Activated CD8-positive, alpha-beta memory T cell treated with anti-CD3 and anti-CD28 coated beads, Interleukin-2, amount 50 U/mL, for 4 hours (primary cell): Measurements from ENCODE around the gene LCP1.

Experiments used
- DNase-seq: peaks from one replicate; pipeline ENCODE4 v3.0.0-alpha.2; 2020

Gene LCP1

GRCh38 chr13:46158222-46158621, 23.8 kb downstream of the LCP1 start:
- no peak for DNase-seq

GRCh38 chr13:46154136-46154801, 27.7 kb downstream of the LCP1 start:
- DNase-seq, result no peak

- DNase-seq, result no peak
Observed at GRCh38 chr13:46152627-46153328, 29.2 kb downstream of the LCP1 start.

- no peak for DNase-seq
Observed at GRCh38 chr13:46150134-46150693, 31.8 kb downstream of the LCP1 start.

GRCh38 chr13:46149272-46150133, 32.5 kb downstream of the LCP1 start:
- peak; percentile 36 for DNase-seq

GRCh38 chr13:46146898-46147297, 35.1 kb downstream of the LCP1 start:
- no peak for DNase-seq

- no peak for DNase-seq
Observed at GRCh38 chr13:46145950-46146349, 36.0 kb downstream of the LCP1 start.

GRCh38 chr13:46145135-46145534, 36.8 kb downstream of the LCP1 start:
- no peak for DNase-seq

GRCh38 chr13:46143184-46143701, 38.7 kb downstream of the LCP1 start:
- no peak for DNase-seq

GRCh38 chr13:46142776-46143175, 39.2 kb downstream of the LCP1 start:
- DNase-seq, result no peak

GRCh38 chr13:46140044-46140443, 41.9 kb downstream of the LCP1 start:
- no peak for DNase-seq

GRCh38 chr13:46137627-46138317, 44.2 kb downstream of the LCP1 start:
- no peak for DNase-seq

GRCh38 chr13:46136688-46137087, 45.3 kb downstream of the LCP1 start:
- no peak for DNase-seq

GRCh38 chr13:46134961-46135522, 46.9 kb downstream of the LCP1 start:
- no peak for DNase-seq

- DNase-seq, result no peak
Observed at GRCh38 chr13:46134494-46134893, 47.5 kb downstream of the LCP1 start.

- no peak for DNase-seq
Observed at GRCh38 chr13:46132109-46132508, 49.9 kb downstream of the LCP1 start.

- DNase-seq, result no peak
Observed at GRCh38 chr13:46131705-46132104, 50.3 kb downstream of the LCP1 start.

GRCh38 chr13:46129955-46130618, 51.9 kb downstream of the LCP1 start:
- no peak for DNase-seq

GRCh38 chr13:46129124-46129523, 52.9 kb downstream of the LCP1 start:
- DNase-seq, result no peak

- no peak for DNase-seq
Observed at GRCh38 chr13:46127358-46128023, 54.5 kb downstream of the LCP1 start.
